ENCODE data around the gene NRIP1.

The NRIP1 gene

GRCh38 chr21:14979264-14979663, 85.5 kb downstream of the NRIP1 start:
- H3K4me3 ChIP-seq (ENCODE audit: low read depth, low read length) = no peak overlapping the region
- no peak for TF ChIP-seq CTCF (IDR thresholded peaks at IDR 0.05; ENCODE audit: low read depth, low read length, missing control alignments)

GRCh38 chr21:14977814-14978213, 87.0 kb downstream of the NRIP1 start:
- no peak overlapping the region for H3K4me3 ChIP-seq (ENCODE audit: low read depth, low read length)
- no peak for TF ChIP-seq CTCF (IDR thresholded peaks at IDR 0.05; ENCODE audit: low read depth, low read length, missing control alignments)
- DNase-seq (ENCODE audit: low read depth) = no peak

More at GRCh38 chr21:14979264-14979663, 85.5 kb downstream of the NRIP1 start:
- no peak for DNase-seq (ENCODE audit: low read depth)

GRCh38 chr21:14975136-14975919, 89.5 kb downstream of the NRIP1 start:
- no peak for DNase-seq (ENCODE audit: low read depth)
- H3K4me3 ChIP-seq (ENCODE audit: low read depth, low read length) = no peak overlapping the region
- TF ChIP-seq CTCF (IDR thresholded peaks at IDR 0.05; ENCODE audit: low read depth, low read length, missing control alignments) = no peak

- H3K4me3 ChIP-seq (ENCODE audit: low read depth, low read length) = no peak overlapping the region
- no peak for DNase-seq (ENCODE audit: low read depth)
- no peak for TF ChIP-seq CTCF (IDR thresholded peaks at IDR 0.05; ENCODE audit: low read depth, low read length, missing control alignments)
Observed at GRCh38 chr21:14972678-14973077, 92.1 kb downstream of the NRIP1 start.

GRCh38 chr21:14968821-14969220, 96.0 kb downstream of the NRIP1 start:
- no peak for DNase-seq (ENCODE audit: low read depth)
- H3K4me3 ChIP-seq (ENCODE audit: low read depth, low read length) = no peak overlapping the region
- TF ChIP-seq CTCF (IDR thresholded peaks at IDR 0.05; ENCODE audit: low read depth, low read length, missing control alignments) = no peak

GRCh38 chr21:14968029-14968428, 96.8 kb downstream of the NRIP1 start:
- DNase-seq (ENCODE audit: low read depth) = no peak
- TF ChIP-seq CTCF (IDR thresholded peaks at IDR 0.05; ENCODE audit: low read depth, low read length, missing control alignments) = no peak

GRCh38 chr21:14964621-14965020, 100.2 kb downstream of the NRIP1 start:
- no peak for TF ChIP-seq CTCF (IDR thresholded peaks at IDR 0.05; ENCODE audit: low read depth, low read length, missing control alignments)
- no peak overlapping the region for H3K4me3 ChIP-seq (ENCODE audit: low read depth, low read length)
- DNase-seq (ENCODE audit: low read depth) = no peak

More at GRCh38 chr21:14968029-14968428, 96.8 kb downstream of the NRIP1 start:
- no peak overlapping the region for H3K4me3 ChIP-seq (ENCODE audit: low read depth, low read length)
